Thyroid gland (tissue), 4 donors: ENCODE data around the gene TDO2. TPM values are rescaled to one million over a fixed set of nuclear protein-coding genes. Genes with fewer than 3 reads are reported as not detected.

Source experiments
- DNase-seq, 2 donors: peaks; one replicate each; pipeline ENCODE4 v3.0.0-alpha.2; 2019
- H3K27ac ChIP-seq, 3 donors: fragments of 200-600 bp; sonication (generic); 1 replicate in 2 of 3; 2 replicates in 1 of 3; pipeline ENCODE4 v1.5.1; 2016 to 2019; ENCODE audit warnings: mild to moderate bottlenecking in 1 of 3, moderate library complexity in 1 of 3
- H3K27me3 ChIP-seq: fragments of 200-600 bp; sonication (generic); one replicate; pipeline ENCODE4 v1.5.1; 2019
- H3K36me3 ChIP-seq, 2 donors: fragments of 200-600 bp; sonication (generic); one replicate each; pipeline ENCODE4 v1.5.1; 2016 to 2019
- H3K4me1 ChIP-seq, 2 donors: fragments of 200-600 bp; sonication (generic); one replicate each; pipeline ENCODE4 v1.5.1; 2017 to 2019
- H3K4me3 ChIP-seq, 3 donors: fragments of 200-600 bp; sonication (generic); replicated peaks in 1 of 3; 1 replicate in 2 of 3; 2 replicates in 1 of 3; pipeline ENCODE4 v1.5.1; 2016; ENCODE audit warnings: mild to moderate bottlenecking in 1 of 3
- H3K9me3 ChIP-seq: fragments of 200-600 bp; sonication (generic); one replicate; pipeline ENCODE4 v1.5.1; 2017
- POLR2A ChIP-seq, 2 donors: fragments of 450-650 bp; IDR thresholded peaks; one replicate each; pipeline ENCODE4 v1.6.1; 2017; ENCODE audit warnings: antibody characterized with exemption in 2 of 2, mild to moderate bottlenecking in 2 of 2, moderate library complexity in 1 of 2
- WGBS, 2 donors: methylation state at CpG; one replicate each; pipeline ENCODE4 v1.1.5; 2017; 5-methylcytosine and 5-hydroxymethylcytosine counted together
- intact Hi-C: fragments of 100-400 bp; cut with DNase I; formaldehyde crosslinking; loops from one replicate; pipeline ENCODE4 v1.15.1; 2023
- total RNA-seq, 4 donors: library from RNA; depleted of rRNA; stranded (reverse); fragments of >200 nt; gene quantifications; one replicate each; pipeline ENCODE4 v1.2.3, GENCODE V29; 2016
- TF ChIP-seq, protein P1 (sequence below), 6 experiments: fragments of 200-600 bp in 3 of 6; fragments of 450-650 bp in 3 of 6; sonication (generic) in 3 of 6; IDR thresholded peaks; one replicate each; pipeline ENCODE4 v1.5.1; 2016 to 2019; ENCODE audit warnings: antibody characterized with exemption in 6 of 6, mild to moderate bottlenecking in 2 of 6, inconsistent platforms in 1 of 6, moderate library complexity in 1 of 6

Gene TDO2
- total RNA-seq, 4 donors from 2014 or later, result not detected

DNA sequence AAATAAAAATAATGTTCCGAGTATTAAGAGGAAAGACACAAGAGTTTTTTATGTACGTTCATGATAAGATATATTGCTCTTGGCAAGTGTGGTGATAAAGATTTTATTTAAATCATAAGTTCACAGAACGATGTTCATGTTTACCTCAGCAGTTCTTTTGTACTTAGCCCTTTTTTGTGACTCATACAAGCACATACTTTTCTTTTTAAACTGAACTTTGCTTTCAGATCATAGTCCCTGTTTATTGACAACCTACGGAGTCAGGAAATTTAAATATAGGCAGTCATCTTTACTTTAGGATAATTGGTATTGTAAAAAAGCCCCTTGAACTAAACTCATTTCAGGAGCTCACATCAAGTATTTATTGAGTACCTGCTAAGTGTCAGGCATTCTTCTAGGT is 51.4 kb downstream of the TDO2 start:
- Histone ChIP-seq H3K27ac (no peak overlapping the region), H3K36me3 (no peaks in the 10 kb centered on the region), H3K27me3 (no peaks in the 10 kb centered on the region), H3K9me3 (no peaks in the 10 kb centered on the region), H3K4me3 (no peak overlapping the region), H3K4me1 (peaks cover 0 to 3% of the 10 kb centered on the region in 2 donors)
- TF ChIP-seq, protein P1, sequence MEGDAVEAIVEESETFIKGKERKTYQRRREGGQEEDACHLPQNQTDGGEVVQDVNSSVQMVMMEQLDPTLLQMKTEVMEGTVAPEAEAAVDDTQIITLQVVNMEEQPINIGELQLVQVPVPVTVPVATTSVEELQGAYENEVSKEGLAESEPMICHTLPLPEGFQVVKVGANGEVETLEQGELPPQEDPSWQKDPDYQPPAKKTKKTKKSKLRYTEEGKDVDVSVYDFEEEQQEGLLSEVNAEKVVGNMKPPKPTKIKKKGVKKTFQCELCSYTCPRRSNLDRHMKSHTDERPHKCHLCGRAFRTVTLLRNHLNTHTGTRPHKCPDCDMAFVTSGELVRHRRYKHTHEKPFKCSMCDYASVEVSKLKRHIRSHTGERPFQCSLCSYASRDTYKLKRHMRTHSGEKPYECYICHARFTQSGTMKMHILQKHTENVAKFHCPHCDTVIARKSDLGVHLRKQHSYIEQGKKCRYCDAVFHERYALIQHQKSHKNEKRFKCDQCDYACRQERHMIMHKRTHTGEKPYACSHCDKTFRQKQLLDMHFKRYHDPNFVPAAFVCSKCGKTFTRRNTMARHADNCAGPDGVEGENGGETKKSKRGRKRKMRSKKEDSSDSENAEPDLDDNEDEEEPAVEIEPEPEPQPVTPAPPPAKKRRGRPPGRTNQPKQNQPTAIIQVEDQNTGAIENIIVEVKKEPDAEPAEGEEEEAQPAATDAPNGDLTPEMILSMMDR (IDR thresholded peaks at IDR 0.05), result no peak
- no peak for TF ChIP-seq POLR2A (IDR thresholded peaks at IDR 0.05)
- DNase-seq, result no peak
- intact Hi-C loops, result loop anchor here (10.0 kb wide), 1 partner anchor 140 kb away; no protein-coding TSS in a partner anchor
- WGBS, 2 donors, result 91 to 92% methylated on average over 4 of the region's 4 CpGs

DNA sequence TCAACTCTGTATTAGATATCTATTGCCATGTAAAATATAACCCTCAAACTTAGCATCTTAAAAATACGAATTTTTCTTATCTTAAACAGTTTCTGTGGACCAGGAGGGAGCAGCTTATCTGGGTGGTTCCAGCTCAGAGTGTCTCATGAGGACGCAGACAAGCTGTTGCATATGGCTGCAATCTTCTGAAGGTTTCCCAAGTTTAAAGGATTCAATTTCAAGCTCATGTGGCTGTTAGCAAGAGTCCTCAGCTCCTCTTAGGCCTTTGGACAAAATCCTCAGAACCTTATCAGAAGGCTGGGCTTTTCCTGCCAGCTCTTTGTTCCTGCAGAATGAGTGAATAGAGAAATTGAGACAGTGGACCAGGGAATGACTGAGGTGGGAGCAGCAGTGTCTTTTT is 53.0 kb downstream of the TDO2 start:
- no peaks in the 10 kb centered on the region for H3K27me3 ChIP-seq
- TF ChIP-seq, protein P1 (IDR thresholded peaks at IDR 0.05), result no peak
- no peak for TF ChIP-seq POLR2A (IDR thresholded peaks at IDR 0.05)
- WGBS, 2 donors, result 76 to 78% methylated on average over 2 of the region's 2 CpGs
- no peak overlapping the region for H3K27ac ChIP-seq
- H3K36me3 ChIP-seq, result no peaks in the 10 kb centered on the region
- no peaks in the 10 kb centered on the region for H3K9me3 ChIP-seq
- DNase-seq, result no peak
- H3K4me3 ChIP-seq, result no peak overlapping the region
- intact Hi-C loops, result loop anchor here (10.0 kb wide), 1 partner anchor 142 kb away; no protein-coding TSS in a partner anchor
- H3K4me1 ChIP-seq, result peaks cover 0 to 3% of the 10 kb centered on the region in 2 donors

DNA sequence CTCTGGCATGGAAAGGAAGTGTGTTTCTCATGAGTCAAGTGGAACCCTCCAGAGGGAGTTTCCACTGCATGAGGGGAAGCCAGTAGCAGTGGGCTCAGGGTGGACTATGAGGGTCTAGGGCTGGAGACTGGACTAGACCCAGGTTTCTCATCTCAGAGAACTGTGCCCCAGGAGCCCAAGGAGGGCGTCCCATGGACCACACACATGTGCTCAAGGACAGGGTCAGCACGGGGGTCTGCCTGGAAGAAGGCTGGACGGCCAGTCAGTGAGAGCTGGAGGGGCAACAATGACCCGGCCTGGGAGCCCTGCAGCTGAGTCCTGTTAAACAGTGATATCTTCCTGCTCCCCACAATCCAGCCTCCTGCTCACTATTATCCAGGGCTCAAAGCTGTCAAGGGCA is 55.9 kb downstream of the TDO2 start:
- intact Hi-C loops, result loop anchor here (10.0 kb wide), 1 partner anchor 145 kb away; no protein-coding TSS in a partner anchor
- WGBS, 2 donors, result 90 to 100% methylated on average over 3 to 4 of the region's 4 CpGs

DNA sequence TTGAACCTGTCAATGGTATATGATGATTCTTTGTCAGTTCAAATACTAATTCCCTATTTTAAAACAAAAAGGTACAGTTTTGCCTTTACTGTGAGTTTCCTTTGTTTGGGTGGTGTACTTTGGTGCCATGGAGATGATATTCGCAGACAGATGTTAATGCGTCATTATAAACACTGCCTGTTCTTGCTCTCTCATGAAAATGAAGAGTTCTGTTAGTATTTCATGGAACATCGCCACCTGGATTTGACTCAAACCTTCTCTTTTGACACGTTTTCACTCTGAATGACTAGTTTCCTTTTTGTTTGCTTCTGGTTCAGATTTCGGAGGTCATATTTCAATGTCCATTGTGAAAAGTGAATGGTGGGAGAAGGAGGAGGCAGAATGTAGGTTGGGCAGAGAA is 57.0 kb downstream of the TDO2 start:
- WGBS, 2 donors, result 72 to 77% methylated on average over 5 of the region's 5 CpGs
- Histone ChIP-seq H3K36me3 (no peaks in the 10 kb centered on the region), H3K4me3 (no peak overlapping the region), H3K27ac (no peak overlapping the region), H3K27me3 (no peaks in the 10 kb centered on the region), H3K4me1 (no peaks in the 10 kb centered on the region), H3K9me3 (no peaks in the 10 kb centered on the region)
- no peak for DNase-seq
- intact Hi-C loops, result no loop called here
- TF ChIP-seq, protein P1 (IDR thresholded peaks at IDR 0.05), result no peak
- no peak for TF ChIP-seq POLR2A (IDR thresholded peaks at IDR 0.05)

More for the DNA sequence above, 55.9 kb downstream of the TDO2 start:
- DNase-seq, result no peak
- Histone ChIP-seq H3K36me3 (no peaks in the 10 kb centered on the region), H3K4me3 (no peak overlapping the region), H3K4me1 (no peaks in the 10 kb centered on the region), H3K9me3 (no peaks in the 10 kb centered on the region), H3K27ac (no peak overlapping the region), H3K27me3 (no peaks in the 10 kb centered on the region)
- TF ChIP-seq, protein P1 (IDR thresholded peaks at IDR 0.05), result no peak
- TF ChIP-seq POLR2A (IDR thresholded peaks at IDR 0.05), result no peak

DNA sequence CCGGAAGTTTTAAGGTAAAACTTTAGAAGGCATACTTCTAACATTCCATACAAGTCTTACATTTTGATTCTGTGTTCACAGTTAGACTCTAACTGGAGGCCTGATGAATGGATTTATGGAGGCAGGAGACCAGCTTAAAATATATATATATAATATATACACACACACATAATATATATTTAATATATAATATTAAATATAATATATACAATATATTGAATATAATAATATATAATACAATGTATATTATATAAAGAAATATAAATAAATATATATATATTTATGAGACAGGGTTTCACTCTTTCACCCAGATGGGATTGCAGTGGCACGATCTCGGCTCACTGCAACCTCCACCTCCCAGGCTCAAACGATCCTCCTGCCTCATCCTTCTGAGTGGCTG is 58.1 kb downstream of the TDO2 start:
- TF ChIP-seq POLR2A (IDR thresholded peaks at IDR 0.05), result no peak
- TF ChIP-seq, protein P1 (IDR thresholded peaks at IDR 0.05), result no peak
- Histone ChIP-seq H3K27ac (no peak overlapping the region), H3K36me3 (no peaks in the 10 kb centered on the region), H3K4me3 (no peak overlapping the region), H3K9me3 (no peaks in the 10 kb centered on the region), H3K27me3 (no peaks in the 10 kb centered on the region), H3K4me1 (no peaks in the 10 kb centered on the region)
- intact Hi-C loops, result no loop called here
- WGBS, 2 donors, result 93% methylated on average over 4 of the region's 4 CpGs
- no peak for DNase-seq
